GM18868 (cell line): ENCODE measurements around the gene ACTL10.
A peak's percentile ranks its signal among the peaks of the same experiment; 100 is the strongest.

Source experiments
- ATAC-seq: cut with Tn5 transposase; IDR thresholded peaks from one replicate; pipeline ENCODE4 v1.9.1; 2021; ENCODE audit warnings: mild to moderate bottlenecking, moderate library complexity; ENCODE audit not compliant: unreplicated experiment

ACTL10 gene

DNA sequence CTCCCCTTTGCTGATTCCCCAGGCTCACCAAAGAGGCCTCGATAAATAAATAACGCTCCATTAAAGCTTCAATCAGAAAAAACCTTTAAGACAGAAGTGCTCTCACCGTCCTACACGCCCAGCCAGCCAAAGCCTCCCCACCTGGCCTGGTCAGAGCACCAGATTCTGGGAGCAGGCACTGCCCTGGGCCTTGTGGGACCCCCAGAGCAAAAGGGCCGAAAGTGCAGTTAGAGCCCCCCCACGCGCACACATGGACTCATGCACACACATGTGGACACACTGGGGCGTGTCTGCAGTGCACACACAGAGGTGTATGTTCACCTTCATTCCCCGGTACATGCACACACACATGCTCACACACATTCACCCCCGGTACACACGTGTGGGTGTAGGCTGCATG, 9.4 kb downstream of the ACTL10 start:
- no peak for ATAC-seq

DNA sequence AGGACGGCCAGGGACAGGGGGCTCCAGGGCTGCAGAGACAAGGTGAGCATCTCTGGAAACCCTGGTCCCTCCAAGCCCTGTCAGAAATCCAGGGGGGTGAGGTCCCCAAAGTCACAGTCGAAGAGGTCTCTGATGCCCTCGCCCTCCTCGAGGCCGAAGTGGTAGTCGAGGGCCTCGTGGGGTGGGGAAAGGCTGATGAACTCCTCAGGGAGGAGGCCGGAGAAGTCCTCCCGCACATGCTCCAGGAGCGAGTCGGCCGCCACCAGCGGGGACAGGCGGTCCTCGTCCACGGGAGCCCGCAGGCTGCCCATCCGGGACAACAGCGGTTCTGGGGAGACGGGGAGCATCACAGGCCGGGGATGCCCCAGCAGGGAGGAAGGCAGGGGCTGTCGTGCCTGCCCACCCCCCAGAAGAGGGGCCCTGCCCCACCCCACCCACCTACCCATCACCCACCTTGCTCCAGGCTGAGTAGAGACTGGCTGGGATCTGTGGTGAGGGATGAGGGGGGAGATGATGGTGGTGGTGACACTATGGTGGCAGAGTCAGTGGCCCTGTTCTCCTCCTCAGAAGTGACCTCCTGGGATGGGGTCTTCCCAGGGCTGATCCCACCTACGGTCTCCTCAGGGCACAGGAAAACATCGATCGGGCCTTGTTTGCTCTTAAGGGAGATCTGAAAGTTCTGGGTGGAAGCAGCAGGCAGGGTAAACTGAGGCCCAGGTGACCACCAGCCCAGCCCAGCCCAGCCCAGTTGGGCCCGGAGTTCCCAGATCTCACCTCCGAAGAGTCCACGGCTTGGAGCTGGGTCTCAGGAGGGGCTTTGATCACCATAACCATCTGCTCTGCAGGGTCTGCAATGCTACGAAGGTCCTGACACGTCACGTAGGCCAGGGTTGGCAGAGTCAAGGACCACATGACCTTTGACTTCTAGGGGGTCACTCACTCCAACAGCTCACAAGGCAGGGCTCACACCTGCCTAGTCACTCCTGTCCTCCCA, 10.2 kb downstream of the ACTL10 start:
- ATAC-seq = no peak

DNA sequence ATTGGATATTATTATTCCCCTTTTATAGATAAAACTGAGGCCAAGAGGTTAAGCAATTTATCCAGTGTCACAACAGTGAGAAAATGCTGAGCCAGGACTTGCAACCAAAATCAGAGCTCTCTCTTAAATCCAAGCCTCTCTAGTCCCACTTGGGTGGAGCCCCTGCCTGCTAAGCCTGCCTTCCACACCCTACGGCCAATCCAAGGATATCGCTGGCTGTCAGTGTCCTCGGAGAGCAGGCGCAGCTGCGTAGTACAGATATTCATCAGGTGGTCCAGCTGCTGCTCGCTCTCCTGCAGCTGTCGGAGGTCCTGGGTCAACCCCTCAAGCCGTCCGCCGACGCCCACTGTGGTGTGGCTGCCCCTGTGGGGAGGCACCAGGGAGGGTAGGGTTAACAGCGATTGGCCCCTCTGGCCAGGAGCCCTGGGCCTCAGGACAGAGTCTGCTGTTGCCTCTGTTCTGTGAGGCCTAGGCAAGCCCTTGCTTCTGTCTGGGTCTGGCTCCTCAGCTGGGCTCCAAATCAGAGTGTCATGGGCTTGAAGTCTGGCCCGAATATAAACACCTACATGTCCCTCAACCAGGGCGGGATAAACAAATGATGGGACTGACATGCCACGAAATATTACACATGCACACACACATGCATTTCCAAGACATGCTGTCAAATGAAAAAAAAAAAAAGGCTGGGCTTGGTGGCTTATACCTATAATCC, 11.4 kb downstream of the ACTL10 start:
- no peak for ATAC-seq

DNA sequence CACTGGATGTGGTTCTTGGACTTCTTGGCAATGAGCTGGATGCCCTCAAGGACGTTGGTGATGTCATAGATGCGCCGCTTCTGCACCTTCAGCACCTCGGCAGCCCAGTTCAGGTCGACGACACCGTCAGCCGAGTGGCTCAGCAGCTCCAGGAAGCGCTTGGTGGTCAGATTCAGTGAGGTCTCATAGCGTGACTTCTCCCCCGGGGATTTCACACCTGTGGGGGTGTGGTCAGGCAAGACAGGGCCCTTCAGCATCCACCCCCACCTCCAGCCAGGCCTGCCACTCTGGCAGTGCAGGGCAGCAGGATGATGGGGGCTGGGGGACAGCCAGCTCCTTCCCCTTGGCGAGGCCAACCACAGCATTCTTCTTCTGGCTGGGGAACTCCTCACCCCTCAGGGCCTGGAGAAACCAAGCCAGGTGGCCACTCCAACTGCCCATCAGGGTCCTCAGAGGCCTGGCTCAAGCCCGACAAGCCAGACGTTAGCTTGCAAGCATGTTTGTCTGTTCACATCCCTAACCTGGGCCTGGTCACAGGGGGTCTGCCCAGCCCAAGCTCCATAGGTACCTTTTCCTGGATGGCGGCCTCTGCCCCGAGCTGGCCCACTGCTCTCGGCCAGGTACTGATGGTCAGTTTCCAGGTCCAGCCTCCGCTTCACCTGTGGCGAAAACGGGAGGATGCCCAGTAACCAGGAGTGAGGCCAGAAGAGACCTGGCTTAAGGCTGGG, 13.2 kb downstream of the ACTL10 start:
- peak; percentile 76 for ATAC-seq

DNA sequence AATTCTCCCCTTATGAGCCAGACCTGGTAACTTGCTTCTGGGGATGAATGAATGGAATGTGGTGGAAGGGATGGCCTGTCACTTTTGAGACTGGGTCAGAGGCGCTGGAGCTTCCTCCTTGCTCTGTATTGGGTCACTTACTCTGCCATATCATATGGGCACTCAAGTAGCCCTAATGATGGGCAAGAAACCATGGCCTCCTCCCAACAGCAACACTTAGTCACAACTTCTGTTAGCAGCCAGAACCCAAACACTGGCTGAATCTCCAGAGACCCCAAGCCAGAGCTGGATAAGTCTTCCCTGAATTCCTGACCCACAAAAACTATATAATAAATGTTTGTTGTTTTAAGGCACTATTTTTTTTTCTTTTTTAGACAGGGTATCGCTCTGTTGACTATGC, 13.9 kb downstream of the ACTL10 start:
- no peak for ATAC-seq

DNA sequence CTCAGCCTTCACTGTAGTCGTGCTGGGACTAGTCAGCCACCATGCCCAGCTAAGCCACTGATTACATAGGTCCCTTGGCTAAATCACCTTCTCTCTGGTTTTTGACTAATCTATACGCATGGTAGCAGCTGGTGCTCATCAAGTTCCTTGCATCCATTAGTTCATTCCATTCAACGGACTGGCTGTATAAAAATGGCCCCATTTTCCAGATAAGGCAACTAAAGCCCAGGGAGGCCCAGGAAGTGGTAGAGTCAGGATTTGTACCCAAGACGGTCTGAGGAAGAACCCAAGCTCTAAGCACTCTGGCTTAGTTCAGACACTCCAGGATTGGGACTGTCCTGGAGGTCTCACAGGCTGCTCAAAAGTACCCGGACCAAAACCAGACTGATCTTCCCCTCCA, 14.5 kb downstream of the ACTL10 start:
- no peak for ATAC-seq

DNA sequence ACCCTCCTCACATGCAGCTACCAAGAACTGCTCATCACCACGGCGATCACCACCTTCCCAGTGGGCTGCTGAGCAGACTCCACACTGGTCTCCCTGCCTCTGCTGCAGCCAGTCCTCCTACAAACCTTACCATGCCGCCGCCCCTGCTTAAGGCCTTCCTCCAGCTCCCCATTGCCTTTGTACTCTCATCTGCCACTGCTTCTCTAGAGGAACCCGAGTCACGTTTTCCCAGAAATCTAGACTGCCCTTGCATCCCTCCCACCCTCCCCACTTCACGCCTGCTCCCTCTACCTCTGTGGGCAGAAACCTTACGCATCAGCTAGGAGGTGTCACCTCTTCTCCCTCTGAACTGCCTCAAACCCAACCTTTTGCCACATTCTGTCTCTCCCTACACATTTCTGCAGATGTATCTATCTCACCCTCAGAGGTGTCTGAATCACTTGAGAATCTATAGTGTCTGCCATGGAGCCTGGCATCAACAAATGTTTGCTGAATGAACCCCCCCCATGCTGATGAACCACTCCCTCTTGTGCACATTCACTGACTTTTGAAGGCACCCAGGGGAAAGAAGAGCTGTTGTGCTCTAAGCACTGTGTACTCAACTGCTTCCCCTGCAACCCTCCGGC, 15.1 kb downstream of the ACTL10 start:
- ATAC-seq = no peak

DNA sequence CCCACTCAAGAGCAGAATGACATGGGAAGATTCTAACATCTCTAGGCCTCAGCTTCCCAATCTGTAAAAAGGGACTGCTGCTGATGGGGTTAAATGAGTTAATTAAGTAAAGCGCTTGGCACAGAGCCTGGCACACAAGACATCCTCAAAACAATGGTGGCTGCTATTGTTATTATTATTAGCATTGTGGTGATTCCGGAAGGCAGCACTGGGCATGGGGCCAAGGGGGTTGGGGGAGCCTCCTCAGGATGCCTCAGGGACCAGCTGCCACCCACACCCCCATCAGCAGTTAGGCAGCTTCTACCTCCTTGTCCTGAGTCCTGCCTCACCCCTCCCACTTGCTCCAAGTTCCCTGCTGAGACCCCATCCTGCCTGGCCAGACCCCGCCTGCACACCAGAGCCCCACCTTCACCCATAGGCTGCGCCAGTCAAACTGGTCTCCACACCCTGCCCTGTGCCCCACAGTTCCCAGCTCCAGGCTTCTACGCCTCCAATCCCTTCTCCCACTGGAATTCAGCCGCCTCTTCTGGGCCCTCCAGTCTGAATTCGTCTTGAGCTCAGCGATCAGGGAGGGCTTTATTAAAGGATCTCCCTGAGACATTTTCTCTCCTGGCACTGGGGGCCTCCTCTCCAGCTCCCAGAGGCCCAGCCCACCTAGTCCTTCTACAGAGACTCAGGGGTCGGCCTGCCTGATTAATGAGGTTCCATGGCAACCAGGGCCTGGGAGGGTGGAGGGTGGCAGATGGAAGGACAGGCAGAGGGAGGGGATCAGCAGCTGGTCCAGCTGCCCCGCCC, 18.0 kb downstream of the ACTL10 start:
- ATAC-seq = no peak

DNA sequence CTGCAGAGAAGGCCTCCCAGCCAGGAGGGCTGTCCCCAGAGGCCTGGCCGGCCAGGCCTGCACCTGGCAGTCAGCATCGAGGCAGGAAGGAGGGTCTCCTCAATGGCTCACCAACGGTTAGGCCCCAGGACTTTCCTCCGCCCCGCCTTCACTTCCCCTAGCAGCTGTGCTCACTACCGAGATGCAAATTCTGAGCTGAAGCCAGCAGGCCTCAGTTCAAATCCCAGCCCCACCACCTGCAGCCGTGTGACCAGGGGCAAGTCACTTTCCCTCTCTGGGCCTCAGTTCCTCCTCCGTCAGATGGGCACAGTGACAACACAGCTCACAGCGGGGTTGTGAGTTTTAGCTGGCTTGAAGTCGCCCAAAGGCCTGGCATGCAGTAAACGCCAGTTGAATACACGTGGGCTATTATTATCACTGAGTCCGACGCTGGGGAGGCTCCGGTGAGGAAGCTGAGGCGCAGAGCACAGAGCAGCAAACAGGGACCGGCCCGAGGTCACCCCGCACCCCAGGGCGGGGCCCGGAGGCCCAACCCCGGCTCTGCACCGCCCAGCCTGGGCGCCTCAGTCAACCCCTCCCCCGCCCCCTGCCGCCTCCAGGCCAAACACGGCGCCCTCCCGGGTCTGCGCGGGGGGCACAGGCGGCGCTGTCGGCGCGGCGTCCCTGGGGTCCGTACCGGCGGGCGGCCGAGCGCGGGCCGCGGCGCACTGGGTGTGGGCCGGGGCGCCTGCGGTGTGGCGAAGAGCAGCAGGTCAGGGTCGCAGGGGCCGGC, 18.8 kb downstream of the ACTL10 start:
- peak; percentile 34 for ATAC-seq

DNA sequence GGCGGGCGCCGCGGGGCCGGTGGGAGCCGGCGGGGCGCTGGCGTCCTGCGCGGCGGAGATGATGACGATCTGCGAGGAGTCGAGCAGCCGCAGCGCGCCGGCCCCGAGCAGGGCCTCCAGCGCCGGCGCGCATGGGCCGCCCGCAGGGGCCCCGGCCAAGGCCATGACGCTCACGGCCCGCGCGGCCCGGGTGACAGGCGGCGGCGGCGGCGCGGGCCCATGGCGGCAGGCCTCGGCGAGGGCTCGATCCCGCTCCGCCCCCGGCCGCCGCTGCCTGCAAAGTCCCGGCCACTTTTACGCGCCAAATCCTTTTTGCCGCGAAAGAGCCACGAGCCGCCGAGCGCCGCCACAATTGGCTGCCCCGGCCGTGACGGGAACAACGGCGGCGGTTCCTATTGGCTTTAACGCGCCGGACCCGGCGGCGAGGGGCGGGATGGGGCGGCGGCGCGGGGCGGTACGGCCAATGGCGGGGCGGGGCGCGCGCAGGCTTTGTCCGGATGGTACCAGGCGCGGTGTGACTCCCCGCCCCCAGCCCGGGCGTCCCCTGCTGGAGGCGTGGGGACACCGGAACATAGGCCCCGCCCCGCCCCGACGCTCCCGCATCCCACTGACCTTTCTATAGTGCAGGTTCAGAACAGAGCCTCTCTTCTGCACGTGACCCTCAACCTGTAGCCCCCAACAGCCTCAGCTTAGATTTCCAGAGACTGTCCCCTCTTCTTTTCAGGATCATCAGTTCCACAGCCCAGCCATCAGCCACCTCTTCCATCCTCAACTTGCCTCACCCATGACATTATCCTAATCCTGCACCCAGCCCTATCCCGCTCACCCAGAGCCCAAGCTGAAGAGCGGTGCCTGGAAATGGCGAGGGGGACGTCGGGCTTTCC, 19.6 kb downstream of the ACTL10 start, which contains the start of gene E2F1:
Gene E2F1, minus strand, starts transcription at position 286 of the 884 bp plus-strand sequence. Its CDS starts 121 bp downstream, at position 165.
- ATAC-seq = peak; percentile 84

DNA sequence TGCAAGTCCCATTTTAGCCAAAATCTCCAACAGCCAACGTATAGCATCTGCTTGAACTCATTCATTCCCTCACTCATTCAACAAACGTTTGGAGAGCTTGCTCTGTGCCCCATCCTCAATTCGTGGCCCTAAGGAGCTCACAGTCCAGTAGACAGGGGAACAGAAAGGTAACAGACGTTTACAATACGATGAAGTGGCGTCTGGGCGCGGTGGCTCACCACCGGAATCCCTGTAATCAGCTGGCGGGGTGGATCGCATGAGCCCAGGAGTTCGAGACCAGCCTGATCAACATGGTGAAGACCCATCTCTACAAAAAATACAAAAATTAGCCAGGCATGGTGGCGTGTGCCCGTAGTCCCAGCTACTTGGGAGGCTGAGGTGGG, 20.2 kb downstream of the ACTL10 start:
- no peak for ATAC-seq

DNA sequence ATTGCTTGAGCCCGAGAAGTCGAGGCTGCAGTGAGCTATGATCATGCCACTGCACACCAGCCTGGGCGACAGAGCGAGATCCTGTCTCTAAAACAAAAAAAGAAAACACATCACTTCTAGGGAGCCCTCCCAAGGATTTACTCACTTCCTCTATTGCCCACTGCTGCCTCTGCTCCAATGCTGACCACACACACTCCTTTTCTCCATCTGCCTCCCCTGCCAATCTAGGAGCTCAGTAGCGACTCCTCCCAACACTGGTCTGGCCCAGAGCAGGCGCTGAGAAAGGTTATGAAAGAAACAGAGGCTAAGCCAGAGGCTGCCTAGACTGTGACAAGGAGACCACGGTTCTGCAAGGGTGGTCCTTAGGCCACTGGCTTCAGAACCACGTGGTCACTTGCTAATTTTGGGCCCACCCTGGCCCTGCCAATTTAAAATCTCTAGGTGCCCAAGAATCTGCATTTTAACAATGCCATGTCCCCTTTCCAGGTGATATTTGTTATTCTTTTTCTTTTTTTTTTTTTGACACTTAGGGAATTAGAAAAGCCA, 20.7 kb downstream of the ACTL10 start:
- no peak for ATAC-seq

DNA sequence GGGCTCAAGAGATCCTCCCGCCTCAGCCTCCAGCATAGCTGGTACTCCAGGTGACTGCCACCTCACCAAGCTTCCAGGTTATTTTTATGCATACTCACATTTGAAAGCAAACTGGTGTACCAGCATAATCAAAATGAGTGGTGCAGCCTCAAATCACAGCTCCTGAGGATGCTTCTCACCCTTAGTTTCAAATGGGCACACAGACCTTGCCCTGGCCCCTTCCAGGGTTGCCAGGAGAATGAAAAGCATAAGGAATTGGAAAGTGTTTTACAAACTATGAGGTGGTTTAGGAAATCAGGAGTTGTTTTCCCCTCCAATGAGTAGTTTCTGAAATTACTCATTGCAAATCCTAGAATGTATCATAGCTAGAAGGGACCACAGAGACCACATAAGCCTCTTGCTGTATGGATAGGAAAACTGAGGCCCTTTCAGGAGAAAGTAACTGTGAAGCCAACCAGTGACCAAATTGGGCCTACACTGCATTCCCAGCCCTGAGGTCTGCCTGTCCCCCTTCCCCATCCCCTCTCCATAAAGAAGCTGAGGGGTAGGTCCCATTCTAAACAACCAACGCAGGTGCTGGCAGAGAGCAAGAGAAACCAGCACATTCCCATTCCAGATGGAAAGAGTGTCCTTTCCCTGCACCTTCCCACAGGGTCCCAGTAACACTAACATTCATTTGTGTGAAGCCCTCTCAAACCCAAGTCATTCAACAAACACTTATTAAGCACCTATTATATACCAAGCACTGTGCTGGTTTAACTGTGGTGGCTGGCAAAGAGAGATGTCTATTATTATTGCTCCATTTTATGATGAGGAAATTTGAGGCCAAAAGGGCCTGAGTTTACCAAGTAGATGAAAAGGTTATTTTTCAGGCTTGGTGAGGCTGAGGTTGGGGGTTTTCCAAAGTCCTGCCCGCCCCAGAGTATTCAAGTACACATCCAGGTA, 21.5 kb downstream of the ACTL10 start:
- ATAC-seq = no peak

DNA sequence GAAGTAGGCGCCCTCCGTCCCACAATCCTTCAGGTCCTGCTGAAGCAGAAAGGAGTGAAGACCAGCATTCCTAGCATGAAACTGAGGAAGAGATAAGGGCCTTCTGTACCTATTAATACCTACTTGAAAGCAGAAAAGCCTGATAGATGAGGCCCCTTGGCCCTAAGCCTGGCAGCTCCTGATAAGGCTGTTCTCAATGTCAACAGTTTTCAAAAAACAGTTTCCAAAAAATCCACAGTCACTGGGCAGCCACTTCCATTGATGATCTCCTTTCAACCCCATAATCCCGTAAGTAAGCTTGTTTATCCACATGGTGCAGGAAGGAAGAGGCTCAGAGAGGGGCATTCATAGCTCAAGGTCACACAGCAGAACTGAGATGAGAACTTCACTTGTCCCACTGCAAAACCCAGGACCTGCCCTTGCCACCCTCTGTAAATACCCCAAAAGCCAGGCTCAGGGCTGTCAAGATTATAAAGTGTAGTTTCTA, 22.2 kb downstream of the ACTL10 start:
- ATAC-seq = no peak

DNA sequence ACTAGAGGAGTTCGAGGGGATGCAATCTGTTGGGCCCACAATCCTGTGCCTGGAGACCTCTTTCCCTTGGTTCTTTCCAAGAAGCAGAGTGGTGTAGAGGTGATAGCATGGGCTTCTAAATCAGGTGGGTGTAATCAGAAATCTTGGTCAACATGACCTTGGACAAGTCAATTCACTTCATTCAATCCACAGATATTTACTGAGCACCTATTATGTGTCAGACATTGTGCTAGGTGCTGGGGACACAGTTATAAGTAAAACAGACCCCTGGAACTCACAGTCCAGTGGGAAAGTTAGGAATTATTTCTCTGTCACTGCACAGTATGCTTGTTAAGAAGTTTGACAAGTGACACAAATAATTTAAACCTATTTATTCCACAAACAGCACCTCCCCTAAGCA, 22.8 kb downstream of the ACTL10 start:
- no peak for ATAC-seq

DNA sequence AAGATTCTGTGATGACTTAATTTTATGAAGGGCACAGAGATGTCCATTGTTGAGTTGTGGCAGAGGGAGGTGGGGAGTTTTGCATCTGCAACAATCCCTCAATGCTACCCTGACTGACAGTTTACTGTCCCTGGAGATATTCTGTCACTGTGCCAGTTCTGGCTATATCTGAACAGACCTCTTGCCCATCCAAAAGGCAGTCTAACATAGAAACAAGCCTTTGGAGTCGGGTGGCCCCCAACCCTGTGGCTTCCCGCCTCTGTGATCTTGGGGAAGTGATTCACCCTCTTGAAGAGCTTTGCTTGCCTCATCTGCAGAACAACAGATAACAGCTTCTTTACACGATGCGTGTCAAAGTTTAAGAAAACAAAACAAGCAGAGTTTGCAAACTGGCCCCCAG, 23.2 kb downstream of the ACTL10 start:
- ATAC-seq = no peak

DNA sequence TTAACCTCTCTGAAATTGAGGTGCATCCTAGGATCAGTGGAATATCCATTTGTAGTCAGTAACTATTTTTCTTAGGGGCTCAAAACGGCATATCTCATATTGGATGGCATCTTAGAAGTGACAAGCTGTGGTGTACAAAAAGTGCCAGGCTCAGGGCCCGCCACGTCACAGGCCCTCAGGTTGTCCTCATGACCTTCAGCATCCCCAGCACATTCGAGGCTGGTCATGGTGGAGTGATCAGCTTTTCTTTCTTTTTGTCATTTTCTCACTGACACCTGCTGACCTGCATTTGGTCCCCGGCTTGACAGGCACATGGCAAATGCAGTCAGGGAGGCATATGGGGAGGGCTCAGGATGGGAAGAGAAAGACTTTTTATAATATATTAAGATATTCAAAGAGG, 26.5 kb downstream of the ACTL10 start:
- ATAC-seq = no peak
